PC-9 (cell line): ENCODE results near the gene SV2C. TPM values are rescaled to one million over a fixed set of nuclear protein-coding genes. Genes with fewer than 3 reads are reported as not detected.

Experiments
- BruUV-seq: library from RNA; stranded (reverse); fragments of 400-500 nt; replicated peaks from 2 replicates; lab custom pipeline; 2021; lab: Mats Ljungman, UMichigan
- CTCF ChIA-PET: fragments of 300-600 bp; sonication (Branson Sonifier 250); formaldehyde crosslinking; loops from one replicate; lab custom pipeline; 2022; ENCODE audit warnings: antibody characterized with exemption; lab: Charles Lee
- POLR2A ChIA-PET: fragments of 300-600 bp; sonication (Branson Sonifier 250); formaldehyde crosslinking; loops from one replicate; lab custom pipeline; 2022; ENCODE audit warnings: antibody characterized with exemption; ENCODE audit not compliant: unreplicated experiment; lab: Charles Lee
- DNase-seq, 2 experiments: peaks; one replicate each; pipeline versions ENCODE4 v3.0.0 to v3.0.0-alpha.2; 2015 to 2022; ENCODE audit warnings: mixed read lengths in 1 of 2
- H2AFZ ChIP-seq: fragments of 200-600 bp; sonication (generic); 2 replicates; pipeline ENCODE4 v1.8.1; 2017; ENCODE audit warnings: antibody characterized with exemption
- H3F3A ChIP-seq: fragments of 200-600 bp; sonication (generic); 2 replicates; pipeline ENCODE4 v1.8.1; 2017; ENCODE audit warnings: antibody characterized with exemption, mild to moderate bottlenecking, low read depth; ENCODE audit not compliant: insufficient read depth
- H3K27ac ChIP-seq: fragments of 200-600 bp; sonication (generic); 2 replicates; pipeline ENCODE4 v1.6.1; 2016; ENCODE audit warnings: mixed run types
- H3K27me3 ChIP-seq: fragments of 200-600 bp; sonication (generic); 2 replicates; pipeline ENCODE4 v1.6.1; 2016; ENCODE audit warnings: low read depth, mixed run types; ENCODE audit not compliant: insufficient read depth
- H3K36me3 ChIP-seq: fragments of 200-600 bp; sonication (generic); 2 replicates; pipeline ENCODE4 v1.6.1; 2016; ENCODE audit warnings: low read depth, mixed run types
- H3K4me1 ChIP-seq: fragments of 200-600 bp; sonication (generic); replicated peaks from 2 replicates; pipeline ENCODE4 v1.6.1; 2016; ENCODE audit warnings: mixed run types; ENCODE audit not compliant: insufficient read depth
- H3K4me2 ChIP-seq: fragments of 200-600 bp; sonication (generic); 2 replicates; pipeline ENCODE4 v1.6.1; 2017; ENCODE audit warnings: mixed run types
- H3K4me3 ChIP-seq: fragments of 200-600 bp; sonication (generic); 2 replicates; pipeline ENCODE4 v1.6.1; 2016; ENCODE audit warnings: mixed run types
- H3K79me2 ChIP-seq: fragments of 200-600 bp; sonication (generic); 2 replicates; pipeline ENCODE4 v1.6.1; 2017; ENCODE audit warnings: low read depth, mixed run types
- H3K9me2 ChIP-seq: fragments of 200-600 bp; sonication (generic); 2 replicates; pipeline ENCODE4 v1.8.1; 2017; ENCODE audit warnings: mild to moderate bottlenecking; ENCODE audit not compliant: insufficient read depth
- H3K9me3 ChIP-seq: fragments of 200-600 bp; sonication (generic); 2 replicates; pipeline ENCODE4 v1.8.1; 2016; ENCODE audit warnings: low read depth; ENCODE audit not compliant: insufficient read depth
- H4K20me1 ChIP-seq: fragments of 200-600 bp; sonication (generic); 2 replicates; pipeline ENCODE4 v1.8.1; 2017; ENCODE audit not compliant: insufficient read depth
- EZH2 ChIP-seq: fragments of 200-600 bp; sonication (generic); IDR thresholded peaks from 2 replicates; pipeline ENCODE4 v1.8.0; 2017; ENCODE audit warnings: antibody characterized with exemption, low read depth
- intact Hi-C: fragments of 100-400 bp; cut with micrococcal nuclease; formaldehyde crosslinking; loops from one replicate; pipeline ENCODE4 v1.10.0; 2022; ENCODE audit not compliant: unreplicated experiment
- total RNA-seq: library from RNA; stranded (reverse); gene quantifications from 2 replicates; pipeline ENCODE4 v1.2.3, GENCODE V29; 2021
- TF ChIP-seq, protein P1 (sequence below): fragments of 200-600 bp; sonication (generic); conservative IDR thresholded peaks from 2 replicates; pipeline ENCODE4 v1.6.1; 2017; ENCODE audit warnings: mixed run types, antibody characterized with exemption, mild to moderate bottlenecking, moderate library complexity

SV2C gene
- total RNA-seq, 1 experiment from 2014 or later = not detected

DNA sequence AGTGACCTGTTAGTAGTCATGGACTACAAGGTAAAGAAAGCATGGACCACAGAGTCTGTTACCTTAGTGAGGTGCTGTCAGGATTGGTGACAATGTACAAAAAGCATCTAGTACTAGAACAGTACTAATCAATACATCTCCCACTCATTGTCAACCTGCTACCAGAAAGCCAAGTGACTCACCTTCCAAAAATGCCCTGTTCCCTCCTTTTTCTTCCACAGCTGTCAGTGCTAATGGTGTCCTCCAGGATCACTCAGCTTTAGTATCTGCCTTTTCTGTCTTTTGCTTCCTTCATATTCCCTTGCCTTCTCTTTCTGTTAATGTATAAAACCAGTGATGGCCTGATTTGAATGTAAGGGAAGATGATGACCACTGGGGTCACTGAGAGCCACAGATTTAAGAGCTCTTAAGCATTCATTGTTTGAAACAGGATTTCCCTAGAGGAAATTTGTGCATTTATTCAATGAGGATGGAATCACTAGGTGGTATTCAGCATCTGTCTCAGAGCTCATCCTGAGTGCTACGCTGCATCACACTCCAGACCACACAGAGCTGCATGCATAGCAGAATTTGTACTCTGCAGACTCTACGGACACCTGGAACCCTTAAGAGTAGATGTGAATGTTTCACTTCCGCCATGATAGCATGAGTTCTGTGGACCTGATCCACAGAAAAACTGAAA is 71.0 kb downstream of the SV2C start:
- Histone ChIP-seq H3F3A (no peaks in the 10 kb centered on the region), H3K79me2 (no peaks in the 10 kb centered on the region), H3K4me2 (no peak overlapping the region), H3K9me3 (no peaks in the 10 kb centered on the region), H3K4me3 (no peak overlapping the region), H3K4me1 (no peaks in the 10 kb centered on the region), H3K9me2 (no peaks in the 10 kb centered on the region), H3K36me3 (no peaks in the 10 kb centered on the region), H2AFZ (no peak overlapping the region), H3K27me3 (no peaks in the 10 kb centered on the region), H4K20me1 (no peaks in the 10 kb centered on the region), H3K27ac (no peak overlapping the region)
- TF ChIP-seq, protein P1, sequence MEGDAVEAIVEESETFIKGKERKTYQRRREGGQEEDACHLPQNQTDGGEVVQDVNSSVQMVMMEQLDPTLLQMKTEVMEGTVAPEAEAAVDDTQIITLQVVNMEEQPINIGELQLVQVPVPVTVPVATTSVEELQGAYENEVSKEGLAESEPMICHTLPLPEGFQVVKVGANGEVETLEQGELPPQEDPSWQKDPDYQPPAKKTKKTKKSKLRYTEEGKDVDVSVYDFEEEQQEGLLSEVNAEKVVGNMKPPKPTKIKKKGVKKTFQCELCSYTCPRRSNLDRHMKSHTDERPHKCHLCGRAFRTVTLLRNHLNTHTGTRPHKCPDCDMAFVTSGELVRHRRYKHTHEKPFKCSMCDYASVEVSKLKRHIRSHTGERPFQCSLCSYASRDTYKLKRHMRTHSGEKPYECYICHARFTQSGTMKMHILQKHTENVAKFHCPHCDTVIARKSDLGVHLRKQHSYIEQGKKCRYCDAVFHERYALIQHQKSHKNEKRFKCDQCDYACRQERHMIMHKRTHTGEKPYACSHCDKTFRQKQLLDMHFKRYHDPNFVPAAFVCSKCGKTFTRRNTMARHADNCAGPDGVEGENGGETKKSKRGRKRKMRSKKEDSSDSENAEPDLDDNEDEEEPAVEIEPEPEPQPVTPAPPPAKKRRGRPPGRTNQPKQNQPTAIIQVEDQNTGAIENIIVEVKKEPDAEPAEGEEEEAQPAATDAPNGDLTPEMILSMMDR = no peak
- no peak for TF ChIP-seq EZH2
- ChIA-PET POLR2A (no interaction called here), CTCF (no interaction called here)
- no peak for DNase-seq
- intact Hi-C loops = no loop called here
- no TSS peak for BruUV-seq

DNA sequence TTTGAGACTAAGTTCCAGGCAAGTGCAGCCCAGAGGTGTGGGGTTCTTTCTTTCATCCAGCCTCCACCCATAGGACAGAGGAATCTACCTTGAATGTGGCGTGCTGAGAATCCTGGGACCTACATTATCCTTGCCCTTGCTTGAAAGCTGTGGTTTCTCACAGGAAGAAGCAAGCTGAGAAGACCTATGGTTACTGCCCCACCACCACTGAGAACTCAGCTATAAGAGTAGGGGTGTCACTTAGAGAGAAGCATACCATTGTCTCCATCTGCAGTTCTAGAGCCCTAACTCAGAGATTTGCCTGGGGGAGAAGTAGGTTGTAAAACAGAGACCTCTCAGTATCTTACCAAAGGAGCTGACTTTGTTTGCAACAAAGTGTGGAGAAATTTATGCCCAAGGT is 72.4 kb downstream of the SV2C start:
- Histone ChIP-seq H3K4me3 (no peak overlapping the region), H3K4me2 (no peak overlapping the region), H3K36me3 (no peaks in the 10 kb centered on the region), H3F3A (no peaks in the 10 kb centered on the region), H3K79me2 (no peaks in the 10 kb centered on the region), H3K9me2 (no peaks in the 10 kb centered on the region), H3K27ac (no peak overlapping the region), H3K4me1 (no peaks in the 10 kb centered on the region), H3K27me3 (no peaks in the 10 kb centered on the region), H3K9me3 (no peaks in the 10 kb centered on the region), H4K20me1 (no peaks in the 10 kb centered on the region), H2AFZ (no peak overlapping the region)
- CTCF ChIA-PET = no interaction called here
- no TSS peak for BruUV-seq
- DNase-seq = no peak
- TF ChIP-seq EZH2 = no peak
- TF ChIP-seq, protein P1 = no peak
- POLR2A ChIA-PET = no interaction called here
- intact Hi-C loops = no loop called here

DNA sequence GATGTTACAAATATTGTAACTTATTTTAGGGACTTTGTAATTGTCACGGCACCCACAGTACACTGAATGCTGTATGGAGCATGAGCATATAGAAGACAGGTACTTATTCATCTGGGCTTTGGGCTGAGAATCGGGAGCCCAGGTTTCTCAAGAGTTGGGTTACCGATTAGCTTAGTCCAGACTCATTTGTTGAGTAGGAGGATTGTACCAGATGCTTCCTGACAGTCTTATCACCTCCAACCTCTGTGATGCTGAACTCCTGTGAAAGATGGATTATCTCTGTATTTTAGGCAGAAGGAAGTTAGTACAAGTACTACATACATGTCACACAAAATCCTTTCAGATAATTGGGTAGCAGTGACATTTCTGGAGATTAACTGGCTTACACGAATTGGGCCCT is 79.2 kb downstream of the SV2C start:
- Histone ChIP-seq H3K36me3 (no peaks in the 10 kb centered on the region), H2AFZ (no peak overlapping the region), H3K27me3 (no peaks in the 10 kb centered on the region), H3K4me2 (no peak overlapping the region), H3K4me3 (no peak overlapping the region), H3K79me2 (no peaks in the 10 kb centered on the region), H3F3A (no peaks in the 10 kb centered on the region), H3K27ac (no peak overlapping the region), H3K9me2 (no peaks in the 10 kb centered on the region), H3K4me1 (no peaks in the 10 kb centered on the region), H3K9me3 (no peaks in the 10 kb centered on the region), H4K20me1 (no peaks in the 10 kb centered on the region)
- ChIA-PET POLR2A (no interaction called here), CTCF (no interaction called here)
- intact Hi-C loops = no loop called here
- DNase-seq = no peak
- TF ChIP-seq, protein P1 = no peak
- TF ChIP-seq EZH2 = no peak
- no TSS peak for BruUV-seq
